ENCODE measurements around the gene GNAO1. TPM values are rescaled to one million over a fixed set of nuclear protein-coding genes. Genes with fewer than 3 reads are reported as not detected.

GNAO1 gene
- polyA plus RNA-seq, 1 donor (not counting 4 experiments of a cell fraction or from before 2014, with no cell fraction given) = 0.13 TPM

DNA sequence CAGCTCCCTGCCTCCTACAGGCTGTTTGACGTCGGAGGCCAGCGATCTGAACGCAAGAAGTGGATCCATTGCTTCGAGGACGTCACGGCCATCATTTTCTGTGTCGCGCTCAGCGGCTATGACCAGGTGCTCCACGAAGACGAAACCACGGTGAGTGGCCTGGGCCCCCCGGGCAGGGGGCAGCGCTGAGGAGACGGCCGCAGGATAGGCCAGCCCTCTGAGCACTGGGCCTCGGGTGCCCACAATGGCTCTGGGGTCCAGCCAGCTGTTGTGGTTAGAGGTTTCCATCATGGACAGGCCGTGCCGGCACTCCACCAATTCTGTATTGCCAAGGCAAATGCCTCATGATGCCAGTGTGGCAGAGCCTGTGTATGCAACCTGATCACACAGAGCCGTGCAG is 145.4 kb downstream of the GNAO1 start:
- H2AFZ ChIP-seq (ENCODE audit: control insufficient read depth, low read length) = no peak overlapping the region
- H3K9ac ChIP-seq (ENCODE audit: control insufficient read depth, extremely low read depth, insufficient read depth, low read length) = no peak overlapping the region
- H3K4me1 ChIP-seq (ENCODE audit: control insufficient read depth, extremely low read depth, insufficient read depth, low read length) = peaks cover 36% of the 10 kb centered on the region
- H3K4me2 ChIP-seq (ENCODE audit: control insufficient read depth, extremely low read depth, insufficient read depth, low read depth, low read length) = no peak overlapping the region
- H3K9me1 ChIP-seq (ENCODE audit: control insufficient read depth, extremely low read depth, insufficient read depth, low read length) = no peaks in the 10 kb centered on the region
- DNase-seq (ENCODE audit: low read depth, low spot score) (no peak), FAIRE-seq (no peak)
- H4K20me1 ChIP-seq (ENCODE audit: control insufficient read depth, extremely low read depth, insufficient read depth, low read length) = no peaks in the 10 kb centered on the region
- no peak overlapping the region for H3K27ac ChIP-seq (ENCODE audit: control insufficient read depth, insufficient read depth, low read length)
- no peaks in the 10 kb centered on the region for H3K36me3 ChIP-seq (ENCODE audit: control insufficient read depth in 2 of 2, extremely low read depth in 1 of 2, insufficient read depth in 2 of 2, low read length in 2 of 2)
- no peak overlapping the region for H3K4me3 ChIP-seq (ENCODE audit: control insufficient read depth in 2 of 3, extremely low read depth in 1 of 3, insufficient read depth in 2 of 3, low read depth in 1 of 3, low read length in 3 of 3)
- H3K27me3 ChIP-seq (ENCODE audit: control insufficient read depth, extremely low read depth, insufficient read depth, low read length) = no peaks in the 10 kb centered on the region
- dilution Hi-C loops (cut with MboI; ENCODE audit: extremely low pct_ligation_motif_present, low sequenced_read_pairs) = no loop called here
- no peaks in the 10 kb centered on the region for H3K79me2 ChIP-seq (ENCODE audit: control insufficient read depth, insufficient read depth, low read length)
- no peak for TF ChIP-seq EZH2 (IDR thresholded peaks at IDR 0.05; ENCODE audit: low read length)
- TF ChIP-seq, protein P1, sequence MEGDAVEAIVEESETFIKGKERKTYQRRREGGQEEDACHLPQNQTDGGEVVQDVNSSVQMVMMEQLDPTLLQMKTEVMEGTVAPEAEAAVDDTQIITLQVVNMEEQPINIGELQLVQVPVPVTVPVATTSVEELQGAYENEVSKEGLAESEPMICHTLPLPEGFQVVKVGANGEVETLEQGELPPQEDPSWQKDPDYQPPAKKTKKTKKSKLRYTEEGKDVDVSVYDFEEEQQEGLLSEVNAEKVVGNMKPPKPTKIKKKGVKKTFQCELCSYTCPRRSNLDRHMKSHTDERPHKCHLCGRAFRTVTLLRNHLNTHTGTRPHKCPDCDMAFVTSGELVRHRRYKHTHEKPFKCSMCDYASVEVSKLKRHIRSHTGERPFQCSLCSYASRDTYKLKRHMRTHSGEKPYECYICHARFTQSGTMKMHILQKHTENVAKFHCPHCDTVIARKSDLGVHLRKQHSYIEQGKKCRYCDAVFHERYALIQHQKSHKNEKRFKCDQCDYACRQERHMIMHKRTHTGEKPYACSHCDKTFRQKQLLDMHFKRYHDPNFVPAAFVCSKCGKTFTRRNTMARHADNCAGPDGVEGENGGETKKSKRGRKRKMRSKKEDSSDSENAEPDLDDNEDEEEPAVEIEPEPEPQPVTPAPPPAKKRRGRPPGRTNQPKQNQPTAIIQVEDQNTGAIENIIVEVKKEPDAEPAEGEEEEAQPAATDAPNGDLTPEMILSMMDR (optimal IDR thresholded peaks at IDR 0.05 in 1 of 3, IDR thresholded peaks at IDR 0.05 in 1 of 3, conservative IDR thresholded peaks at IDR 0.05 in 1 of 3; ENCODE audit: extremely low read depth in 1 of 3, insufficient read depth in 2 of 3, low read length in 3 of 3) = no peak
- no peaks in the 10 kb centered on the region for H3K9me3 ChIP-seq (ENCODE audit: control insufficient read depth, low read depth, low read length)

DNA sequence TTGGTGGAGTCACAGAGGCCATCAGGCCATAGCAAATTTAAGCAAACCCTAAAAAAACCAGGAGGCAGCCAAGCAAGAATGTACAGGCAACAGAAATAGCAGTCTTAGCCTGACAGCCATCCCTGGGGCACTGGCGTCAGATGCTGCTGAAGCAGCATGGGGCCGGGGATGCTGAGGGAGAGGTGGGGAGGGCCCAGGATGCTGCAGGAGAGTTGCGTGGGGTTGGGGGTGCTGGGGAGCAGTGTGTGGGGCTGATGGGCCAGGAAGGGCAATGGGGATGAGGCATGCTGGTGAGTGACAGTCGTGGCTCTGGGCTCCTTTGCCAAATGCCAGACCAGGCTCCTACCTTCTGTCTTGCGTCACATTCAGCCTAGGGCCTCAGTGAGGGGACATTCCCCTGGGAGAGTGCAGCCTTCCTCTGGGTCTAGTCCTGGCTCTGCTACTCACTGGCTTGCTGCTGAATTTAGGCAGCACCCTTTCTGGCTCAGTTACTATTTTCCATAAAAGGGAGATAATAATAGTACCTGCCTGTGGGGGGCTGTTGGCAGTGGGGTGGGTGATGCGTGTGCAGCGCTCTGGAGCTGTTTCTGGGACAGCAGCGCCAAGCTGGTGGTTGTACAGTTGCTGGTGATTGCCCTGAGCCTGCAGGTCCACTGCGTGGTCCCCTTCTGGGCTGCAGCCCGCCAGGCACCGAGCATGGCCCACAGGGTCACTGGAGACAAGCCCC is 146.0 kb downstream of the GNAO1 start:
- Histone ChIP-seq H4K20me1 (ENCODE audit: control insufficient read depth, extremely low read depth, insufficient read depth, low read length) (no peaks in the 10 kb centered on the region), H3K4me3 (ENCODE audit: control insufficient read depth in 2 of 3, extremely low read depth in 1 of 3, insufficient read depth in 2 of 3, low read depth in 1 of 3, low read length in 3 of 3) (no peak overlapping the region), H3K9me3 (ENCODE audit: control insufficient read depth, low read depth, low read length) (no peaks in the 10 kb centered on the region), H3K4me1 (ENCODE audit: control insufficient read depth, extremely low read depth, insufficient read depth, low read length) (peaks cover 36% of the 10 kb centered on the region), H3K36me3 (ENCODE audit: control insufficient read depth in 2 of 2, extremely low read depth in 1 of 2, insufficient read depth in 2 of 2, low read length in 2 of 2) (no peaks in the 10 kb centered on the region), H3K9me1 (ENCODE audit: control insufficient read depth, extremely low read depth, insufficient read depth, low read length) (no peaks in the 10 kb centered on the region), H3K79me2 (ENCODE audit: control insufficient read depth, insufficient read depth, low read length) (no peaks in the 10 kb centered on the region), H3K9ac (ENCODE audit: control insufficient read depth, extremely low read depth, insufficient read depth, low read length) (no peak overlapping the region), H3K27me3 (ENCODE audit: control insufficient read depth, extremely low read depth, insufficient read depth, low read length) (no peaks in the 10 kb centered on the region), H3K4me2 (ENCODE audit: control insufficient read depth, extremely low read depth, insufficient read depth, low read depth, low read length) (no peak overlapping the region), H2AFZ (ENCODE audit: control insufficient read depth, low read length) (no peak overlapping the region), H3K27ac (ENCODE audit: control insufficient read depth, insufficient read depth, low read length) (no peak overlapping the region)
- TF ChIP-seq EZH2 (IDR thresholded peaks at IDR 0.05; ENCODE audit: low read length) = no peak
- TF ChIP-seq, protein P1 (optimal IDR thresholded peaks at IDR 0.05 in 1 of 3, IDR thresholded peaks at IDR 0.05 in 1 of 3, conservative IDR thresholded peaks at IDR 0.05 in 1 of 3; ENCODE audit: extremely low read depth in 1 of 3, insufficient read depth in 2 of 3, low read length in 3 of 3) = no peak
- DNase-seq (ENCODE audit: low read depth, low spot score) (no peak), FAIRE-seq (no peak)
- dilution Hi-C loops (cut with MboI; ENCODE audit: extremely low pct_ligation_motif_present, low sequenced_read_pairs) = no loop called here

Measured in keratinocyte (primary cell).